ENCODE results near the gene GALM. TPM values are rescaled to one million over a fixed set of nuclear protein-coding genes. Genes with fewer than 3 reads are reported as not detected.

The GALM gene
- total RNA-seq, 1 experiment from 2014 or later, result 22.7 TPM

DNA sequence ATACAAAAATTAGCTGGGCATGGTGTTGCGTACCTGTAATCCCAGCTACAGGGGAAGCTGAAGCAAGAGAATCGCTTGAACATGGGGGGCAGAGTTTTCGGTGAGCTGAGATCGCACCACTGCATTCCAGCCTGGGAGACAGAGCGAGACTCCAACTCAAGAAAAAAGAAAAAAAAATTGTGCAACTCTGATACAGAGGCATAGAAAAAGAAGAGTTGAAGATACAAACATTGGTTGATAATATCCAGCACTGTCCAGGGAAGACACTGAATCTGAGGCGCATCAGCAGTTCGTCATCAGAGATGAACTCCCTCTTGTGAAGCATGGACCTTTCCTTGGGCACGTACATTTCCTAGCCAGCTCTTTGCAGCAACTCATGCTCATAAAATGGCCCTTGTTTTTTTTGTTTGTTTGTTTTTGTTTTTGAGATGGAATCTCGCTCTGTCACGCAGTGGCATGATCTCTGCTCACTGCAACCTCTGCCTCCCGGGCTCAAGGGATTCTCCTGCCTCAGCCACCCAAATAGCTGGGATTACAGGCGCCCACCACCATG, 16.7 kb upstream of the GALM start:
- H2AFZ ChIP-seq (ENCODE audit: low read length), result no peak overlapping the region
- ChIA-PET CTCF (no interaction called here), POLR2A (ENCODE audit: unreplicated experiment) (no interaction called here)
- intact Hi-C loops (cut with micrococcal nuclease), result no loop called here
- no peak for ATAC-seq
- no peak for DNase-seq
- no peaks in the 10 kb centered on the region for H3K27me3 ChIP-seq (ENCODE audit: low read length)
- no peaks in the 10 kb centered on the region for H3K9me2 ChIP-seq (replicated peaks; ENCODE audit: low read length)
- H3K9ac ChIP-seq (ENCODE audit: low read length), result no peak overlapping the region
- H3K79me2 ChIP-seq (ENCODE audit: low read length), result no peaks in the 10 kb centered on the region
- H3K36me3 ChIP-seq (ENCODE audit: low read depth, low read length), result no peaks in the 10 kb centered on the region
- TF ChIP-seq EZH2phosphoT487 (IDR thresholded peaks at IDR 0.05; ENCODE audit: borderline replicate concordance, low read length), result no peak
- TF ChIP-seq, protein P1, sequence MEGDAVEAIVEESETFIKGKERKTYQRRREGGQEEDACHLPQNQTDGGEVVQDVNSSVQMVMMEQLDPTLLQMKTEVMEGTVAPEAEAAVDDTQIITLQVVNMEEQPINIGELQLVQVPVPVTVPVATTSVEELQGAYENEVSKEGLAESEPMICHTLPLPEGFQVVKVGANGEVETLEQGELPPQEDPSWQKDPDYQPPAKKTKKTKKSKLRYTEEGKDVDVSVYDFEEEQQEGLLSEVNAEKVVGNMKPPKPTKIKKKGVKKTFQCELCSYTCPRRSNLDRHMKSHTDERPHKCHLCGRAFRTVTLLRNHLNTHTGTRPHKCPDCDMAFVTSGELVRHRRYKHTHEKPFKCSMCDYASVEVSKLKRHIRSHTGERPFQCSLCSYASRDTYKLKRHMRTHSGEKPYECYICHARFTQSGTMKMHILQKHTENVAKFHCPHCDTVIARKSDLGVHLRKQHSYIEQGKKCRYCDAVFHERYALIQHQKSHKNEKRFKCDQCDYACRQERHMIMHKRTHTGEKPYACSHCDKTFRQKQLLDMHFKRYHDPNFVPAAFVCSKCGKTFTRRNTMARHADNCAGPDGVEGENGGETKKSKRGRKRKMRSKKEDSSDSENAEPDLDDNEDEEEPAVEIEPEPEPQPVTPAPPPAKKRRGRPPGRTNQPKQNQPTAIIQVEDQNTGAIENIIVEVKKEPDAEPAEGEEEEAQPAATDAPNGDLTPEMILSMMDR (conservative IDR thresholded peaks at IDR 0.05; ENCODE audit: low read depth, low read length), result no peak
- H3F3A ChIP-seq (ENCODE audit: low read length, unreplicated experiment), result no peaks in the 10 kb centered on the region
- H4K20me1 ChIP-seq (ENCODE audit: low read length), result no peaks in the 10 kb centered on the region
- H3K4me1 ChIP-seq (ENCODE audit: insufficient read depth, low read length), result no peaks in the 10 kb centered on the region
- H3K9me3 ChIP-seq (ENCODE audit: low read length), result no peaks in the 10 kb centered on the region
- no peak overlapping the region for H3K4me2 ChIP-seq (ENCODE audit: low read length)
- no peak overlapping the region for H3K4me3 ChIP-seq (ENCODE audit: low read length)
- no peak overlapping the region for H3K27ac ChIP-seq (ENCODE audit: low read length)
- BruUV-seq (replicated peaks), result no TSS peak

DNA sequence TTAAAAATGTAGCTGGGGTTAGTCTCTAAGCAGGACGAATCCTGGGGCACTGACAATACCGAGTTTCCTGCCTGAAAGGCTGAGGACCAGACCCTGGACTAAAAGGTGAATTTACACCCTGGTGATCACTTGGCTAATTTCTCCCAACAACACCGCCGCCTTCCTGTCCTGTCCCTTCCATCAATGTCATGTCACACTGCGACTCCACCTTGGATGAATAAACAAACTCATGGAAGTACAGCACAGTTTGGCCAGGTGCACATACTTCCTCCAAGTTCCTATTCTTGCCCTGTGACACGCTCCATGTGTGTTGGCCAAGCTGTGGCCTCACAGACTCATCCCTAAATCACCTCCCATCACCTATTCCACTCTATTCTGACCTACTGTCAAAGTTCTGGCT, 15.9 kb upstream of the GALM start:
- ATAC-seq (no peak), DNase-seq (no peak)
- H2AFZ ChIP-seq (ENCODE audit: low read length), result no peak overlapping the region
- H3K36me3 ChIP-seq (ENCODE audit: low read depth, low read length), result no peaks in the 10 kb centered on the region
- POLR2A ChIA-PET (ENCODE audit: unreplicated experiment), result no interaction called here
- no peak for TF ChIP-seq EZH2phosphoT487 (IDR thresholded peaks at IDR 0.05; ENCODE audit: borderline replicate concordance, low read length)
- TF ChIP-seq, protein P1 (conservative IDR thresholded peaks at IDR 0.05; ENCODE audit: low read depth, low read length), result no peak
- TF ChIP-seq EZH2 (IDR thresholded peaks at IDR 0.05; ENCODE audit: low read length, unreplicated experiment), result no peak
- H3K27ac ChIP-seq (ENCODE audit: low read length), result no peak overlapping the region
- no peak overlapping the region for H3K4me3 ChIP-seq (ENCODE audit: low read length)
- BruUV-seq (replicated peaks), result no TSS peak
- no peaks in the 10 kb centered on the region for H3K4me1 ChIP-seq (ENCODE audit: insufficient read depth, low read length)
- no peak overlapping the region for H3K4me2 ChIP-seq (ENCODE audit: low read length)
- CTCF ChIA-PET, result no interaction called here
- H4K20me1 ChIP-seq (ENCODE audit: low read length), result no peaks in the 10 kb centered on the region
- H3K9me3 ChIP-seq (ENCODE audit: low read length), result no peaks in the 10 kb centered on the region
- intact Hi-C loops (cut with micrococcal nuclease), result no loop called here
- H3K9me2 ChIP-seq (replicated peaks; ENCODE audit: low read length), result no peaks in the 10 kb centered on the region
- H3K79me2 ChIP-seq (ENCODE audit: low read length), result no peaks in the 10 kb centered on the region
- no peak overlapping the region for H3K9ac ChIP-seq (ENCODE audit: low read length)
- H3K27me3 ChIP-seq (ENCODE audit: low read length), result no peaks in the 10 kb centered on the region
- no peaks in the 10 kb centered on the region for H3F3A ChIP-seq (ENCODE audit: low read length, unreplicated experiment)

DNA sequence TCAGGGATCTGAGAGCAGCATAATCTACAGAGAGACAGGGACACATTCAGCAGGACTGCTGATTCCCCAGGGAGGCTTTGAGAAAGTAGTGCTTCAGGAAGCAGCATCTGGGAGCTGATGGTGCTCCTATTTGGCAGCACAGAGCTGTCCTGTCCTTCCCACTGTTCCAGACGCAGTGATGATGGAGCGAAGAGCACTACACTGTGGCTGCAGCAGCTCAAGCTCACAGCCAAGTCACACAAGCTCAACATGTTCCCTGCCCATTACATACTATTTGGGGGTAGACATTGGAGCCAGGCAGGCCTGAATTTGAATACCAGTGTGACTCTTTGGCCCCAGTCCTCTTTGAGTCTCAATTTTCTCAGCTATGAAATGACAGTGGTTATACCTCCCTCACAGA, 15.2 kb upstream of the GALM start:
- TF ChIP-seq EZH2 (IDR thresholded peaks at IDR 0.05; ENCODE audit: low read length, unreplicated experiment), result no peak
- TF ChIP-seq EZH2phosphoT487 (IDR thresholded peaks at IDR 0.05; ENCODE audit: borderline replicate concordance, low read length), result no peak
- TF ChIP-seq, protein P1 (conservative IDR thresholded peaks at IDR 0.05; ENCODE audit: low read depth, low read length), result no peak
- POLR2A ChIA-PET (ENCODE audit: unreplicated experiment), result no interaction called here

More for the DNA sequence above, 15.2 kb upstream of the GALM start:
- intact Hi-C loops (cut with micrococcal nuclease), result no loop called here
- H2AFZ ChIP-seq (ENCODE audit: low read length), result no peak overlapping the region
- no peaks in the 10 kb centered on the region for H3K9me3 ChIP-seq (ENCODE audit: low read length)
- DNase-seq (no peak), ATAC-seq (no peak)
- CTCF ChIA-PET, result no interaction called here
- H3K4me2 ChIP-seq (ENCODE audit: low read length), result no peak overlapping the region
- H4K20me1 ChIP-seq (ENCODE audit: low read length), result no peaks in the 10 kb centered on the region
- H3F3A ChIP-seq (ENCODE audit: low read length, unreplicated experiment), result no peaks in the 10 kb centered on the region
- no peaks in the 10 kb centered on the region for H3K27me3 ChIP-seq (ENCODE audit: low read length)
- no peaks in the 10 kb centered on the region for H3K4me1 ChIP-seq (ENCODE audit: insufficient read depth, low read length)
- no peak overlapping the region for H3K27ac ChIP-seq (ENCODE audit: low read length)
- no TSS peak for BruUV-seq (replicated peaks)
- H3K79me2 ChIP-seq (ENCODE audit: low read length), result no peaks in the 10 kb centered on the region
- no peak overlapping the region for H3K9ac ChIP-seq (ENCODE audit: low read length)
- no peak overlapping the region for H3K4me3 ChIP-seq (ENCODE audit: low read length)
- no peaks in the 10 kb centered on the region for H3K9me2 ChIP-seq (replicated peaks; ENCODE audit: low read length)
- H3K36me3 ChIP-seq (ENCODE audit: low read depth, low read length), result no peaks in the 10 kb centered on the region

Measured in PC-3 (cell line).